HG03521 (cell line): Measurements from ENCODE around the gene ACTL9.

ENCODE experiments used
- ATAC-seq: cut with Tn5 transposase; IDR thresholded peaks from one replicate; pipeline ENCODE4 v1.9.1; 2021; ENCODE audit warnings: mild to moderate bottlenecking, moderate library complexity; ENCODE audit not compliant: unreplicated experiment

ACTL9 gene

GRCh38 chr19:8686549-8686948 lies 12.0 kb downstream of the ACTL9 start:
- no peak for ATAC-seq

DNA sequence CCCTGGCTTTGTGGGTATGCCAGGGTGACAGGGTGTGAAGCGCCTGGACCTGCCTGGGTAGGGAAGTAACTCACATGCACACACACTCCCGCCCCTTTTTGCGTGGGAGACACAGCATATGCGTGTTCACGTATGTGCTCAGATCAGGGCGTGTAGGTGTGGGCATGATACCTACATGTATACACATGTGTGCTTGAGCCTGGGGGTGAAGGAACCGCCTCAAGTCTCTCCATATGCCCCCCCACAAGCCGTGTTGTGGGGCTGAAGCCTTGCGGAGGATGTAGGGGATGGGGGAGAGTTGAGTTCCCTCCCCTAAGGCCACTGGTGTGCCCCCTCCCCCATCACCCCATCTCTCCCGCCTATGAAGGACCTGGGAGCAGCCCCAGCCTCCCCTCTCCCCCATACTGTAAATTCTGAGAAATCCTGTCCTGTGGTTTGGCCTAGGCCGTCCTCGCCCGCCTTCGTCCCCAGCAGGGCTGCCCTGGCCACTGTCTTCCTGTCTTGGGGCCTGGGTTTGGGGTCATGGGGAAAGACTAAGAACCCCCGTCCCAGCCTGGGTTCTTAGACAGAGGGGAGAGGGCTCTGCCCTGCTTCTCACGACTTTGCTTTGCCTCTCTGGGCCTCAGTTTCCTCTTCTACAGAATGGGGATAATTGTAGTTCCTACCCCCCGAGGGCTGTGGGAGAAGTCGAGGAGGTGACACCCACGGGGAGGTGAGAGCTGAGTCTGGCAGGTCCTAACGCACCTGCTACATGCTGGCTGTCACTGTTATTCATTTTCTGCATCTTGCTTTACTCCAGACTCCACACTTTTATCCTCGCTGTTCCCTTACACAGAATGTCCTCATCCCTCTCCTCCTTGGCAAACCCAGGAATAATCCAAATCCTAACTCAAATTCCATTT lies 14.3 kb downstream of the ACTL9 start:
- ATAC-seq: no peak

- no peak for ATAC-seq
Observed at GRCh38 chr19:8682931-8683330, 15.7 kb downstream of the ACTL9 start.

DNA sequence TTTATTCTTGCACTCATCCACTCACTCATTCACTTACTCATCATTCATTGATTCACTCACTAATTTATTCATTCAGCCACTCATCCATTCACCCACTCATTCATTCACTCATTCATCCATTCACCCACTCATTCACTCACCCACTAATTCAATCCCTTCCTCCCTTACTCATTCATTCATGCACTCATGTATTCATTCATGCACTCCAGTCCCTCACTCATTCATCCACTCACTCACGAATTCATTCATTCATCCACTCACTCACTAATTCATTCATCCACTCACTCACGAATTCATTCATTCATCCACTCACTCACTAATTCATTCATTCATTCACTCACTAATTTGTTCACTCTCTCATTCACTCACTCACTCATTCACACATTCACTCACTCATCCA lies 16.1 kb downstream of the ACTL9 start:
- ATAC-seq: no peak

DNA sequence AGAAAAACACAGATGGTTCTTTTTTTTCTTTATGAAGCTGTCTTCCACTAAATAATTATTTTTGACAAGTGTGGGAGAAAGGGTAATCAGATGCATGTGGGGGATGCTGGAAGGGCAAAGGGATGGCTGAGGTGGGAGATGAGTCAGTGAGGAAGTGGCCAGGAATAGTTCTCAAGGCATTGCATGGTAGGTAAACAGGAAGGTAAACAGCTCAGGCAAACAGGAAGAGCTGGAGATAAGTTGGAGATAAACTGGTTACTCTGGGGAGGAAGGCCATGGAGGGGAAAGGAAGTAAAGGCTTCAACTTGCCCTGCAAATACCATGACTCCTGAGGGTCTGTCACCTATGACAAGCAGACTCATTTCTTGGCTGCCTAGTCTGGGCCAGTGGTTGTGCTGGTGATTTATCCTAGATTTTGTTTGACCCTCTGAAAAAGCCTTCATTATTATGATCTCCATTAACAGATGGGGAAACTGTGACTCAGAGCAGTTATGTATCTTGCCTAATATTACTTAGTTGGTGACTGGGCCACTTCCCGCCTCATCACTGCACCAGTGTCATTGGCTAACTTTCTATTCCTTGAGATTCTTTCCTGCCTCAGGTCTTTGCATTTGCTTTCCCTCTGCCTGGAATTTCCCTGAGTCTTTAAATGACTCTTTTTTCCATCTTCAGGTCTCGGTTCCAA lies 17.1 kb downstream of the ACTL9 start:
- ATAC-seq: no peak

DNA sequence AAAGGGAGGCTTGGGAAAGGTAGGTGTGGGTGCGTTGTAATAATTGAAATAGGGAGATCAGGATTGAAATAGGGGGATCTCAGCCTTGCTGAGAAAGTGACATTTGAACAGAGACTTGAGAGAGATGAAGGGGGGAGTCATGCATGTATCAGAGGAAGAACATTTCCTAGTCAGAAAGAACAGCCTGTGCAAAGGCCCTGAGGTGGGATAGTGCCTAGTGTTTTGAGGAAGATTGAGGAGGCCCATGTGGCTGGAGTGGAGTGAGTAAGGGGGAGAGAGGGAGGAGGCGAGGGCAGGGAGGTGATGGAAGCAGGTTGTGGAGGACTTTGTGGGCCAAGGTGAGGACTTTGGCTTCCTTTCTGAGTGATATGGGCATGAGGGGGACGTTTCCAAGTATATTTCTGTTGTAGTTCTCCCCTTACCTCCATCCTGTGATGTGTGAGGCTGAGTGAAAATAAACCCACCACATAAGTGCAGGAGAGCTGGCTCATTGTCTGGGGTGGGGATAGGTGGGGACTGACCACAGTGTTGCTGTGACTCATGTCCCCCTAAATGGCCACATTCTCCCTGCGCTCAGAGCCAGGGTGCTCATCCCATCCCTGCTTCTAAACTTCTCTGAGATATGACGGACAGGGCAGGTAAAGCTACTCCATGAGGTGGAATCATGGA lies 17.8 kb downstream of the ACTL9 start:
- no peak for ATAC-seq

DNA sequence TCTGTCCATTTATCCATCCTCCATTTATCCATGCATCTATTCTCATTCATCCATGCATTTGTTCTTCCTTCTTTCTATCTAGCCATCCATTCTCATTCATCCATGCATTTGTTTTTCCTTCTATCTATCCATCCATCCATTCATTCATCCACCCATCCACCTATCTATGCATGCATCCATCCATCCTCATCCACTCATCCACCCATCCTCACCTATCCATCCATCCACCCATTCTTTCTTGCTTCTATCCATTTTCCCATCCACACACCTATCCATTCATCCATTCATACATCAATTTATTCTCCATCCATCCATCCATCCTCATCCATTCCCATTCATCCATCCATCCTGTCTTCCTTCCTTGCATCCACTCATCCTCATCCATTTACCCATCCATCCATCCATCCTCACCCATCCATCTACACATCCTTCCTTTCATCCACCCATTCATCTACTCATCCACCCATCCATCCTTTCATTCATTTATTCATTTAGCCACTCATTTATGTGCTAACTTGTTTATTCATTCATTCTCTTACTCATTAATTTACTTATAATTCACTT lies 20.3 kb downstream of the ACTL9 start:
- ATAC-seq: no peak

- no peak for ATAC-seq
Observed at GRCh38 chr19:8675066-8675465, 23.5 kb downstream of the ACTL9 start.

DNA sequence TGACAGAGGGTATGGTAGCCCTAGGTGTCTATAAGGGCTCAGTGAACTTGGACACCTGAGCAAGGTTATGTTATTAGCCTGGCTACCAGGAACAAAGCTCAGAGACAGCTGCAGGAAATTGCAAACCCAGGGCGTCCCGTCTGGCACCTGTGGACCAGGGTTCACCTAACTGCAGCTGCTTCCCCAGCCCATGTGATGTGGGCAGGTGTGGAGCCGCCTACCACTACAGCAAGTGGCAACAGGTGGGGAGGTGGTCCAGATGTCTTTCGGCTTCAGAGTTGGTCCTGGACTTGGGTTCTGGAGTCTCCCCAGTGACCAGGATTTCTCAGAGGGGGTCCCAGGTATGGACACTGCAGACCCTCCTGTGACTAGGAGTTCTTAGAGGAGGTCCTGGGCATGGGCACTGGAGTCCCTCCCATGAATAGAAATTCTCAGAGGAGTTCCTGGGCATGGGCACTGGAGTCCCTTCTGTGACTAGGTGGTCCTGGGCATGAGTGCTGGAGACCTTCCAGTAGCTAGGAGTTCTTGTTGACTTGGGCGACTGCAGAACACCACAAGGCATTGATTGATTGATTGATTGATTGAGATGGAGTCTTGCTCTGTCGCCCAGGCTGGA lies 25.2 kb downstream of the ACTL9 start:
- no peak for ATAC-seq

DNA sequence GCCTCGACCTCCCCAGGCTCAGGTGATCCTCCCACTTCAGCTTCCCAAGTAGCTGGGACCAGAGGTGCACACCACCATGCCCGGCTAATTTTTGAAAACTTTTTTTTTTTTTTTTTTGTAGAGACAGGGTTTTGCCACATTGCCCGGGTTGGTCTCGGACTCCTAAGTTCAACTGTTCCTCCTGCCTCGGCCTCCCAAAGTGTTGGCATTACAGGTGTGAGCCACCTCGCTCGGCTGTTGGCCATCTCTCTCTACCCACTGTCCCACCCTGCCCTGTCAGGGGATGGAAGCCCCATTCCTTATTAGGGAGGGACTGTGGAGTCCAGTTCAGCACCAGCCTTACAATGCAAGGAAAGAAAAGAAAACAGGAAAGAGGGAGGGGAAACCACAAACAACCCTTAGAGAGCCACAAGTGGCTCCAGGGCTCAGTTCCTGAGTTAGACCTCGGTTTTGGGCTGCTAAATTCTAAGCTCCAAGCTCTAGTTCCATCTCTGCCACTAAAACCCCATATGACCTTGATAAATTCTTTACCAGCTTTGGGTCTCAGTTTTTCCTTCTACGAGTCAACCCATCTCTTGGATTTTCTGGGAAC lies 31.7 kb downstream of the ACTL9 start:
- ATAC-seq: no peak

DNA sequence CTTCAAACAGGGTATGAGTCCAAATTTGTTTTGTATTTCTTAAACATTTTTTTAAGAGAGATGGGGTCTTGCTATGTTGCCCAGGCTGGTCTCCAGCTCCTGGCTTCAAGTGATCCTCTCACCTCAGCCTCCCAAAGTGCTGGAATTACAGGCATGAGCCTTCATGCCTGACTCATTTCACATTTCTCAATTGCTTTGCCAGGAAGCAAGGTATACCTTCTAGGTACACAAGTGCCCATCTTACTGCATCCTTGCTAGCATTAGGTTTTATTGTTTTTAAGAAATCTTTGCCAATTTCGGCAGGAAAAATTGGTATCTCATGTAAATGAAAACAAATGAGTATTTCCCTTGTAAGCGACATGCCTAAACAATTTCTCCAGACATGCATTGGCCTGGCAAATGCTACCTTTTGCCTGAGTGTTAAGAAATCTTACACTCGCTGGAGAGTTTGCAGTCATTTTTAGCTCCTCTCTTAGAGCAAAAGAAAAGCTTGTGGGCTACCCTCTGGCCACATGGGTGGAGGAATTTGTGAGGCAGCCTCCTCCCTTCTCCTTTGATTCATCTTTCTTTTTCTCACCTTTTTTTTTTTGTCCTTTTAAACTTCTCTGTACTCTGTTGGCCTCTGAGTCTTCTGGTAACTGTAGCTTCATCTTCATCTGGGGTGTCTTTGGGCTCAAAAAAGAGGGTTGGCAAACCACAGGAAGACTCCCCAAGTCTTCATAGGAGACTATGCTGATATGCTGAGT lies 33.0 kb downstream of the ACTL9 start:
- ATAC-seq: no peak

- no peak for ATAC-seq
Observed at GRCh38 chr19:8664671-8665057, 33.9 kb downstream of the ACTL9 start.

DNA sequence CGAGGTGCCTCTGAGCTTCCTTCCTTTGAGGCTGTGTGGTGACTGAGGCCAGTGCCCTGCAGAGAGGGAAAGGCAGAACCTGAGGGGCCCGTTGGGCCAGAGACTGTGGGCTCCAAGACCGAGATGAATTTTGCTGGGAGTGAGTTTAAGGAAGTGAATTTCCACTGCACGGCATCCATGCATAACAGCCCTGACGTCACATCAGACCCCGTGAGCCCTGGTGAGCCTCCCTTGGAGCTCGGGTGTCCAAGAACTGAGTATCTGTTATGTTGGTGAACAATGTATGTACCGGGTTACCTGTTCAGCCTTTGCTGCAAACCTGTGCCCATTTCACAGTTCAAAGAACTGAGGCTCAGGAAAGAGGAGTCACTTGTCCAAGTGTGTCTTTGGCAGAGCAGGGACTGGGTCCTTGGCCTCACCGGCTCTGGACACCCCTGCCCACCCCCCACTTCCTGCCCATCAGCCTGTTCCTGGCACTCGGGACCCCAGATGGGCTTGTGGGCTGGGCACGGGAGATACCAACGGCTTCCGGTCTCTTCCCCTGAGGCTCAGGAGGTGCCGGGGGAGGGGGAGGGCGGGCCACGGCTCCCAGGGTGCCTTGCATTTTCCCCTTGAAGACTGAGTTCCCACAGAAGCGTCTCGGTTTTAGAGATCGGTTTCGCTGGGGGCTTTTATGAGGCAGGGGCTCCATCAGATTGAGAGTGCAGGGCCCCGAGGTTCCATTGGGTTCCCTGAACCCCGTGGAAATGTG lies 34.5 kb downstream of the ACTL9 start:
- ATAC-seq: no peak

- no peak for ATAC-seq
Observed at GRCh38 chr19:8662263-8662662, 36.3 kb downstream of the ACTL9 start.

DNA sequence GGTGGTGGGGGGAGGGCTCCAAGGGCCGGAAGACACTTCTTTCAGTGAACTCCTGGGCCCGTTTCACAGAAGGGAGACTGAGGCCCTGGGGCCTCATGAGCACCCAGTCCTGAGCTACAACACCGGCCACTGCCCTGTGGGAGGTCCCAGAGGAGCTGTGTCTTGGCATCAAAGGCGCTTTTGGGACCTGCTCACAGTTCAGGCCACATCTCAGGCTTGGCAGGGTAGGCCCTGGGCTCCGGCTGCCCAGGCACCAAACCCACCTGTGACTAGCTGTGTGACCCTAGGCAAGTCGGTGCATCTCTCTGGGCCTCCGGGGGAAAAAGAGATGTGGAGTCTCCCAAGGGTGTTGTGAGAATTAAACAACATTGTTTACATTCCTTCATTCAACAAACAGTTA lies 38.7 kb downstream of the ACTL9 start:
- ATAC-seq: no peak

DNA sequence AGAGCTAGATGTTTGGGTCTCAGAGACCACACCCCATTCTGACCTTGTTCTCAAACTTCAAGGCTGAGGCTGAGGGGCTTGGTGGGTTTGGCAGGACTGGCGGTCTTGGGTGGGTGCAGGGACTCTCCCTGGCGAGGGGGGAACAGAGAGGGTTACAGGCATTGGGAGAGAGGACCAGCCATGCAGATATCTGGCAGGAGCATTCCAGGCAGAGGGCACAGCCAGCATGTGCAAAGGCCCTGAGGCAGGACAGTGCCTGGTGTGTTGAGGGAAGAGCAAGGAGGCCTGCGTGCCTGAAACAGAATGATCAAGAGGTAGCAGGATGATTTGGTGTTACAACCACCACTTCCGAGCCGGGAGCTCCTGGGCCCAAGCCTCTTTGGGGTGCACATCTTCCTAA lies 40.7 kb downstream of the ACTL9 start:
- no peak for ATAC-seq

- no peak for ATAC-seq
Observed at GRCh38 chr19:8655340-8655709, 43.3 kb downstream of the ACTL9 start.

- no peak for ATAC-seq
Observed at GRCh38 chr19:8654591-8655339, 43.8 kb downstream of the ACTL9 start.

- ATAC-seq: no peak
Observed at GRCh38 chr19:8648240-8648639, 50.4 kb downstream of the ACTL9 start.
